Embryonic facial prominence (tissue), 1 donor: ENCODE data around the gene MAP2K5.

Experiments
- DNase-seq: peaks from one replicate; pipeline ENCODE4 v3.0.0-alpha.2; 2016; ENCODE audit errors: extremely low spot score

MAP2K5 gene

GRCh38 chr15:67542420-67543347 lies at the start of gene MAP2K5:
MAP2K5 (plus strand) TSS chr15:67542703; CDS start chr15:67543336, 633 bp downstream.
- no peak for DNase-seq

GRCh38 chr15:67495585-67495984 lies 46.9 kb upstream of the MAP2K5 start:
- no peak for DNase-seq

GRCh38 chr15:67501177-67501835 lies 41.2 kb upstream of the MAP2K5 start:
- DNase-seq, result no peak

GRCh38 chr15:67501836-67502461 lies 40.6 kb upstream of the MAP2K5 start:
- no peak for DNase-seq

- DNase-seq, result no peak
These were observed 38.4 kb upstream of the MAP2K5 start for GRCh38 chr15:67504056-67504455.

- no peak for DNase-seq
These were observed 37.7 kb upstream of the MAP2K5 start for GRCh38 chr15:67504796-67505195.

- no peak for DNase-seq
These were observed 36.6 kb upstream of the MAP2K5 start for GRCh38 chr15:67505675-67506572.

- no peak for DNase-seq
These were observed 35.4 kb upstream of the MAP2K5 start for GRCh38 chr15:67506775-67507747.

- DNase-seq, result no peak
These were observed 34.1 kb upstream of the MAP2K5 start for GRCh38 chr15:67508407-67508806.

GRCh38 chr15:67509918-67510317 lies 32.6 kb upstream of the MAP2K5 start:
- DNase-seq, result no peak

- DNase-seq, result no peak
These were observed 31.8 kb upstream of the MAP2K5 start for GRCh38 chr15:67510597-67511190.

GRCh38 chr15:67511606-67512005 lies 30.9 kb upstream of the MAP2K5 start:
- DNase-seq, result no peak

GRCh38 chr15:67512140-67512539 lies 30.4 kb upstream of the MAP2K5 start:
- no peak for DNase-seq

GRCh38 chr15:67512933-67513714 lies 29.4 kb upstream of the MAP2K5 start:
- DNase-seq, result no peak

GRCh38 chr15:67515090-67515489 lies 27.4 kb upstream of the MAP2K5 start:
- DNase-seq, result no peak

- DNase-seq, result no peak
These were observed 26.9 kb upstream of the MAP2K5 start for GRCh38 chr15:67515557-67515956.

GRCh38 chr15:67520321-67521028 lies 22.0 kb upstream of the MAP2K5 start:
- DNase-seq, result no peak

- no peak for DNase-seq
These were observed 21.3 kb upstream of the MAP2K5 start, which contains the start of gene C15orf61 for GRCh38 chr15:67521029-67521782. C15orf61 (plus strand) TSS chr15:67521131; CDS start chr15:67521249, 118 bp downstream.
